SK-N-SH treated with all-trans-retinoic acid at 6 μM for 48 hours (cell line): Measurements from ENCODE around the gene PPIL4.

Source experiments
- ATAC-seq: fragments of 200-7000 bp; cut with Tn5 transposase; 3 replicates; pipeline ENCODE4 v1.9.1; 2020; ENCODE audit warnings: mild to moderate bottlenecking, moderate library complexity
- ARNTL ChIP-seq: fragments of 450-650 bp; formaldehyde crosslinking; IDR thresholded peaks from 2 replicates; pipeline ENCODE4 v1.5.0; 2020; ENCODE audit warnings: low read depth, mild to moderate bottlenecking, moderate library complexity, borderline replicate concordance
- BACH2 ChIP-seq: fragments of 250-450 bp; sonication (Bioruptor Pico); IDR thresholded peaks from 2 replicates; pipeline ENCODE4 v1.9.0; 2021; ENCODE audit warnings: mild to moderate bottlenecking, borderline replicate concordance
- CREB5 ChIP-seq: fragments of 250-450 bp; sonication (Bioruptor Pico); IDR thresholded peaks from 2 replicates; pipeline ENCODE4 v1.5.1; 2020; ENCODE audit warnings: low read depth, mild to moderate bottlenecking, moderate library complexity
- CSDC2 ChIP-seq: fragments of 250-450 bp; sonication (Bioruptor Pico); IDR thresholded peaks from 2 replicates; pipeline ENCODE4 v1.5.0; 2020; ENCODE audit warnings: mild to moderate bottlenecking, moderate library complexity
- ESRRG ChIP-seq: fragments of 250-450 bp; sonication (Bioruptor Pico); IDR thresholded peaks from 2 replicates; pipeline ENCODE4 v1.6.1; 2021; ENCODE audit warnings: mild to moderate bottlenecking
- GLIS3 ChIP-seq: fragments of 250-450 bp; sonication (Bioruptor Pico); IDR thresholded peaks from 2 replicates; pipeline ENCODE4 v1.5.0; 2020; ENCODE audit warnings: mild to moderate bottlenecking, moderate library complexity
- ISL1 ChIP-seq: fragments of 250-450 bp; sonication (Bioruptor Pico); IDR thresholded peaks from 2 replicates; pipeline ENCODE4 v2.1.2; 2022; ENCODE audit warnings: mild to moderate bottlenecking, moderate library complexity
- OSR1 ChIP-seq: fragments of 250-450 bp; sonication (Bioruptor Pico); IDR thresholded peaks from 2 replicates; pipeline ENCODE4 v1.8.0; 2022; ENCODE audit warnings: moderate library complexity, mild to moderate bottlenecking, inconsistent platforms
- PATZ1 ChIP-seq: fragments of 250-450 bp; sonication (Bioruptor Pico); IDR thresholded peaks from 2 replicates; pipeline ENCODE4 v1.8.0; 2020; ENCODE audit warnings: mild to moderate bottlenecking, moderate library complexity, borderline replicate concordance
- RARB ChIP-seq: fragments of 250-450 bp; sonication (Bioruptor Pico); IDR thresholded peaks from 2 replicates; pipeline ENCODE4 v1.8.0; 2021; ENCODE audit warnings: mild to moderate bottlenecking, moderate library complexity
- TCF4 ChIP-seq: fragments of 250-450 bp; sonication (Bioruptor Pico); IDR thresholded peaks from 2 replicates; pipeline ENCODE4 v1.8.0; 2021; ENCODE audit warnings: mild to moderate bottlenecking, moderate library complexity, borderline replicate concordance
- TOX ChIP-seq: fragments of 250-450 bp; sonication (Bioruptor Pico); IDR thresholded peaks from 2 replicates; pipeline ENCODE4 v1.8.0; 2021; ENCODE audit warnings: mild to moderate bottlenecking, moderate library complexity, borderline replicate concordance
- TSHZ2 ChIP-seq: fragments of 250-450 bp; sonication (Bioruptor Pico); IDR thresholded peaks from 2 replicates; pipeline ENCODE4 v1.5.0; 2020; ENCODE audit warnings: mild to moderate bottlenecking, moderate library complexity
- ZC3H10 ChIP-seq: fragments of 250-450 bp; sonication (Bioruptor Pico); IDR thresholded peaks from 2 replicates; pipeline ENCODE4 v1.5.1; 2021; ENCODE audit warnings: mild to moderate bottlenecking, moderate library complexity
- ZFP3 ChIP-seq: fragments of 250-450 bp; sonication (Bioruptor Pico); IDR thresholded peaks from 2 replicates; pipeline ENCODE4 v1.5.0; 2020; ENCODE audit warnings: mild to moderate bottlenecking, moderate library complexity
- ZFP30 ChIP-seq: fragments of 450-650 bp; formaldehyde crosslinking; IDR thresholded peaks from 2 replicates; pipeline ENCODE4 v1.5.0; 2022; ENCODE audit warnings: mild to moderate bottlenecking, moderate library complexity
- ZNF565 ChIP-seq: fragments of 450-650 bp; formaldehyde crosslinking; conservative IDR thresholded peaks from 2 replicates; pipeline ENCODE4 v1.5.0; 2020; ENCODE audit warnings: low read depth, mild to moderate bottlenecking, moderate library complexity
- ZNF70 ChIP-seq: fragments of 450-650 bp; formaldehyde crosslinking; IDR thresholded peaks from 2 replicates; pipeline ENCODE4 v1.5.0; 2020; ENCODE audit warnings: mild to moderate bottlenecking, moderate library complexity
- ZNF8 ChIP-seq: fragments of 450-650 bp; formaldehyde crosslinking; IDR thresholded peaks from 2 replicates; pipeline ENCODE4 v1.5.0; 2020; ENCODE audit warnings: mild to moderate bottlenecking, moderate library complexity
- TF ChIP-seq, protein P1 (sequence below): fragments of 250-450 bp; sonication (Bioruptor Pico); IDR thresholded peaks from 2 replicates; pipeline ENCODE4 v1.5.1; 2021; ENCODE audit warnings: mild to moderate bottlenecking, moderate library complexity
- TF ChIP-seq, protein P2 (sequence below): fragments of 250-450 bp; sonication (Bioruptor Pico); IDR thresholded peaks from 2 replicates; pipeline ENCODE4 v1.8.0; 2021; ENCODE audit warnings: low read depth, mild to moderate bottlenecking, moderate library complexity, borderline replicate concordance

Gene PPIL4

DNA sequence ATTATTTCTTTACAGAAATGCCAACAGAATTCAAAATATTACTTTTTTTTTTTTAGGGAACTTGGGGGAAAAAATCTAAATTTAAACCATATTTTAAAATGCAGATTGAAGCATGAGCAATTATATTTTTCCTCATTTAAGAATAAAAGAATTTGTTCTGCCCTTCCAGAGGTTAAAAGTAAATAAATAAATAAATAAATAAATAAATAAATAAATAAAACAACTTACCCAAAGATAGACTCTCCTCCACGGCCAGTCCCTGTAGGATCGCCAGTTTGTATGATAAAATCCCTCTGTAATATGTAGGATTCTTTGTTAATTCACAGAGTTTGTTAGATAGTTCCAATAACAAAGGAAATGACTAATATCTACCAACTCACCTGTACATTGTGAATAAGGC is 4.7 kb downstream of the PPIL4 start:
- no peak for TF ChIP-seq ZNF565
- TF ChIP-seq CSDC2: no peak
- TF ChIP-seq ZFP30 (CRISPR knock-in tag): no peak
- no peak for TF ChIP-seq ZNF70
- no peak for TF ChIP-seq RARB (CRISPR knock-in tag)
- TF ChIP-seq ESRRG (CRISPR knock-in tag): no peak
- no peak for TF ChIP-seq ARNTL (CRISPR knock-in tag)
- TF ChIP-seq OSR1 (CRISPR knock-in tag): no peak
- no peak for TF ChIP-seq GLIS3
- no peak for TF ChIP-seq TCF4 (CRISPR knock-in tag)
- TF ChIP-seq CREB5: no peak
- TF ChIP-seq ZNF8 (CRISPR knock-in tag): no peak
- no peak for TF ChIP-seq PATZ1 (CRISPR knock-in tag)
- no peak for ATAC-seq

GRCh38 chr6:149534742-149535141 is 11.1 kb downstream of the PPIL4 start:
- TF ChIP-seq TCF4 (CRISPR knock-in tag) (no peak), TOX (CRISPR knock-in tag) (no peak), OSR1 (CRISPR knock-in tag) (no peak), ZNF70 (no peak), ESRRG (CRISPR knock-in tag) (no peak), ARNTL (CRISPR knock-in tag) (no peak), ZNF565 (no peak), CREB5 (no peak), ZFP30 (CRISPR knock-in tag) (no peak), ZC3H10 (CRISPR knock-in tag) (no peak)
- TF ChIP-seq, all 23 proteins: peak for 0

GRCh38 chr6:149529650-149530049 is 16.2 kb downstream of the PPIL4 start:
- TF ChIP-seq ARNTL (CRISPR knock-in tag) (no peak), BACH2 (CRISPR knock-in tag) (no peak)
- no peak for ATAC-seq

More at GRCh38 chr6:149534742-149535141, 11.1 kb downstream of the PPIL4 start:
- no peak for ATAC-seq

- TF ChIP-seq CREB5 (no peak), RARB (CRISPR knock-in tag) (no peak), ZNF8 (CRISPR knock-in tag) (no peak), PATZ1 (CRISPR knock-in tag) (no peak), ARNTL (CRISPR knock-in tag) (no peak), TOX (CRISPR knock-in tag) (no peak), TCF4 (CRISPR knock-in tag) (no peak), TSHZ2 (CRISPR knock-in tag) (no peak), CSDC2 (no peak), ZNF565 (no peak), ZFP30 (CRISPR knock-in tag) (no peak), BACH2 (CRISPR knock-in tag) (no peak), ISL1 (CRISPR knock-in tag) (no peak), ZFP3 (CRISPR knock-in tag) (no peak), ZC3H10 (CRISPR knock-in tag) (no peak)
- TF ChIP-seq, protein P1, sequence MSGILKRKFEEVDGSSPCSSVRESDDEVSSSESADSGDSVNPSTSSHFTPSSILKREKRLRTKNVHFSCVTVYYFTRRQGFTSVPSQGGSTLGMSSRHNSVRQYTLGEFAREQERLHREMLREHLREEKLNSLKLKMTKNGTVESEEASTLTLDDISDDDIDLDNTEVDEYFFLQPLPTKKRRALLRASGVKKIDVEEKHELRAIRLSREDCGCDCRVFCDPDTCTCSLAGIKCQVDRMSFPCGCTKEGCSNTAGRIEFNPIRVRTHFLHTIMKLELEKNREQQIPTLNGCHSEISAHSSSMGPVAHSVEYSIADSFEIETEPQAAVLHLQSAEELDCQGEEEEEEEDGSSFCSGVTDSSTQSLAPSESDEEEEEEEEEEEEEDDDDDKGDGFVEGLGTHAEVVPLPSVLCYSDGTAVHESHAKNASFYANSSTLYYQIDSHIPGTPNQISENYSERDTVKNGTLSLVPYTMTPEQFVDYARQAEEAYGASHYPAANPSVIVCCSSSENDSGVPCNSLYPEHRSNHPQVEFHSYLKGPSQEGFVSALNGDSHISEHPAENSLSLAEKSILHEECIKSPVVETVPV: no peak
- TF ChIP-seq, protein P2, sequence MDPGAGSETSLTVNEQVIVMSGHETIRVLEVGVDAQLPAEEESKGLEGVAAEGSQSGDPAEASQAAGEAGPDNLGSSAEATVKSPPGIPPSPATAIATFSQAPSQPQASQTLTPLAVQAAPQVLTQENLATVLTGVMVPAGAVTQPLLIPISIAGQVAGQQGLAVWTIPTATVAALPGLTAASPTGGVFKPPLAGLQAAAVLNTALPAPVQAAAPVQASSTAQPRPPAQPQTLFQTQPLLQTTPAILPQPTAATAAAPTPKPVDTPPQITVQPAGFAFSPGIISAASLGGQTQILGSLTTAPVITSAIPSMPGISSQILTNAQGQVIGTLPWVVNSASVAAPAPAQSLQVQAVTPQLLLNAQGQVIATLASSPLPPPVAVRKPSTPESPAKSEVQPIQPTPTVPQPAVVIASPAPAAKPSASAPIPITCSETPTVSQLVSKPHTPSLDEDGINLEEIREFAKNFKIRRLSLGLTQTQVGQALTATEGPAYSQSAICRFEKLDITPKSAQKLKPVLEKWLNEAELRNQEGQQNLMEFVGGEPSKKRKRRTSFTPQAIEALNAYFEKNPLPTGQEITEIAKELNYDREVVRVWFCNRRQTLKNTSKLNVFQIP (CRISPR knock-in tag): no peak
- no peak for ATAC-seq
These were observed 30.3 kb downstream of the PPIL4 start for GRCh38 chr6:149515494-149515893.
